Myocyte (in vitro differentiated cells): ENCODE measurements around the gene ACOXL. TPM values are rescaled to one million over a fixed set of nuclear protein-coding genes. Genes with fewer than 3 reads are reported as not detected.

Experiments
- DNase-seq: peaks from one replicate; pipeline ENCODE4 v3.0.0-alpha.2; 2012; ENCODE audit warnings: low read depth
- total RNA-seq: library from RNA; depleted of rRNA; stranded (reverse); fragments of >200 nt; gene quantifications from 2 replicates; pipeline ENCODE4 v1.2.3, GENCODE V29; 2014

The ACOXL gene
- total RNA-seq, 1 donor from 2014 or later, result not detected

DNA sequence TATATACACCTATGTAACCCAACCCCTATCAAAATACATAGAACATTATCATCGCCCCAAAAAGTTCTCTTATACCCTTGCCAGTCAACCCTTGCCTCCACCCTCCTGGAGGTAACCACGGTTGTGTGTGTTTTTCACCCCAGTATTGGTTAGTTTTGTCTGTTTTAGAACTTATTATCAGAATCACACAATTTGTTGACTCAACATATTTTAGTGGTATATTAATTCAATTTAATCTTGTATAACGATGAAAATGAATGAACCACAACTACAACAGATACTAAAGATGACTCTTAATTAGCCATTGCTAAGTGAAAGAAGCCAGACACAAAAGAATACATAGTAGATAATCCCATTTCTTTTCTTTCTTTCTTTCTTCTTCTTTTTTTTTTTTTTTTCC is 19.3 kb downstream of the ACOXL start:
- no peak for DNase-seq

- no peak for DNase-seq
These were observed 20.5 kb downstream of the ACOXL start for GRCh38 chr2:110752871-110753270.

DNA sequence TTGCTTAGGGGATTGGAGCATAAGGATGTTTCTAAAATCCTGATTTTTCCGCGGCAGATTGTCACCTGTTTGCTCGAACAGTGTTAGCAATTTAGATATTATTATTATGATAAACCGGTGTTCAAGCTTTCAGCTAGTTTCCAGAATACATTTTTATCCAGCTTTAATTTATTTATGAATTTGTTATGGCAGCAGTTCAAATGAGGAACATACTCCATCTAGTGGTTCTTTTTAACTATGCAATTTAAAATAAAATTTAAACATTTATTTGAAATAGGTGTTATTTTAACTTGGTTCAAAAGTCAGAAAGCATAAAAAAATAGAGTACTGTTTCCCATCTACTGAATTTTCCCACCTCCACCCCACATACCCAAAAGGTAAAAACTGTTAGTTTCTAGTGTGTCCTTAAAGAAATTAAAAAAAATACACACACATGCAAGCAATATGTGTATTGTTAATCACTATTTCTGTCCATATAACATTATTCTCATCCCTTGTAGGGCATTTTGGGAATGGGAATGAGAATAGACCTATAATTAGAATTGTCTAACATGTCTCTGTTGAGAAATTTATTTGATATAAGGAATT is 23.2 kb downstream of the ACOXL start:
- no peak for DNase-seq

GRCh38 chr2:110759411-110759810 is 27.0 kb downstream of the ACOXL start:
- DNase-seq, result no peak

DNA sequence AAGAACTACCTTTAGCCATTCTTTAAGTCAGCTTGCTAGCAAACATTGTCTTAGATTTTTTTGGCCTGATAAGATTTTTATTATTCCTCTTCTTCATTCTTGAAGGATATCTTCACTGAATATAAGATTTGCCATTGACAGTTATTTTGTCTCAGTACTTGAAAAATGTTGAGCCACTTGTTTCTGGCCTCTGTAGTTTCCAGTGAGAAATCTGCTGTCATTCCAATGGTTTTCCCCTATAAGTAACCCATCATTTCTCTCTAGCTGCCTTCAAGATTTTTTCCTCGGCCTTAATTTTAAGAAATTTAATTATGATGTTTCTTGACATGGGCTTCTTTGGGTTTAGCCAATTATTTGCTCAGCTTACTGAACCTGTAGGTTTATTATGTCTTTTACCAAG is 32.6 kb downstream of the ACOXL start:
- DNase-seq, result no peak

DNA sequence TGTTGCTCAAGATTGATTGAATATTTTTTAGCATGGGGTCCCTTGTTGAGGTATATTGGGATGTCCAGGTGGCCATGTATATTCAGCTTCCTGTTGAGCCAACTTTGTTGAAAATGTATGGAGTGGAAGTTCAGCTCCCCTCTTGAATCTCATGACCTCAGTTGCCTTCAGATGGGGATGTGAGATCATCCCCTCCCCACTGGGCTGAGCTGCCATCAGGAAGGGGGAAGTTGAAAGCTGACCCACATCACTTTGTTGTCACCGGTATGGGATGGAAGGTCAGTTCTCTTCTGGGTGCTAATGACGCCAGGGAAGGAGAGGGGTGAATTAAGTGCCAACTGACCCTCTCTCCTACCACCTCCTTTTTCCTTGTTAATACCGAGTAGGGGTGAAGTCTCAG is 33.9 kb downstream of the ACOXL start:
- no peak for DNase-seq

DNA sequence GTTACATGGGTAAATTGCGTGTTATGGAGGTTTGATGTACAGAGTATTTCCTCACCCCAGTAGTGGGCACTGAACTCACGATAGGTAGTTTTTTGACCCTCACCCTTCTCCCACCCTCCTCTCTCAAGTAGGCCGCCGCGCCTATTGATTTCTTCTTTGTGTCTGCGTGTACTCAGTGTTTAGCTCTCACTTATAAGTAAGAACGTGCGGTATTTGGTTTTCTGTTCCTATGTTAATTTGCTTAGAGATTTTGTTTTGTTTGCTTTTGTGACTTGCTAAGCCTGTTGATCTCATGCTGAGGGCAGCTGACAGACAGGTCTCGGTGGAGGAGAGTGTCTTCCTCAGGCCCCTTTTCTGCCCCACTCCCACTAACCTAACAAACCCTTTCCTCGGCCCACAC is 36.2 kb downstream of the ACOXL start:
- no peak for DNase-seq

GRCh38 chr2:110770404-110770958 is 38.1 kb downstream of the ACOXL start:
- DNase-seq, result no peak

- DNase-seq, result peak; percentile 84
These were observed 38.6 kb downstream of the ACOXL start for GRCh38 chr2:110770959-110771431.

- no peak for DNase-seq
These were observed 39.4 kb downstream of the ACOXL start for GRCh38 chr2:110771547-110772382.

DNA sequence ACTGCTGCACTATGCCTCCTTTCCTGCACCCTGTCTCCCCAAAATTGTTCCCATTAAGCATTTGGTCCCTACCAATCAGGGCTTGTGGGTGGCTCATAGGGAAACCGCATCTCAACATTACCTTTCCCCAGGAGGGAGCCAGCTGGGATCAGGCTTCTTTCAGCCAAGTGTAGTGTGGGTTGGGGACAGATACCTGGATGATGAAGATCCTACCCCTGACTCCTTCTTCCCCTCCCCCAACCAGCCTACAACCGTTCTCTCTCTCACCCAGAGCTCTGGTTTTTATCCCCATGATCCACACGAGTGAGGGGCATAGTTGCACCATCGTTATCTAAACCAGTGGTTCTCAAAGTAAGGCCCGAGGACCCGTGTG is 40.0 kb downstream of the ACOXL start:
- no peak for DNase-seq

DNA sequence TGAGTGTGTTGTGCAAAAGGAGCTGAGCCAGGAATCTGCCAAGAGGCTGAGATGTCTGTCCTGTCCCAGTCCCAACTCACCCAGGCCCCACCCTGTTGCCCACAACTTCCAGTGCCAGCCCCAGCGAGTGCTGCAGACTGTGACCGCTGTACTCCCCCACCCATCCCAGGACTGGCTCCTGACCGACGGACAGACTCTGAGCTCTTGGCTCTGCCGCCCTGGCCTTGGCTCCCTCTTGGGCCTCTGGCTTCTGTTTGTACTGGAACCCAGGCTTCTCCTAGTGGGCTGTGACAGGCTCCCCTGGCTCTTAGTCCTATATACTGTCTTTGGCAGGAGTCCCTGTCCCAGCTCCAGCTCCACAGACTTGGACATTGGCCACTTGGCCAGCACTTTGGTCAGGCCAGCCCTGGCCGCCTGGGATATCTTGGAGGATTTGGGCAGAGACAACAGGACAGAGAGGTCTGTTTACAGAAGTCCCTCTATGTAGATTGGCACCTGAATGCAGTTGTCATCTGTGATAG is 41.1 kb downstream of the ACOXL start:
- DNase-seq, result peak; percentile 53

DNA sequence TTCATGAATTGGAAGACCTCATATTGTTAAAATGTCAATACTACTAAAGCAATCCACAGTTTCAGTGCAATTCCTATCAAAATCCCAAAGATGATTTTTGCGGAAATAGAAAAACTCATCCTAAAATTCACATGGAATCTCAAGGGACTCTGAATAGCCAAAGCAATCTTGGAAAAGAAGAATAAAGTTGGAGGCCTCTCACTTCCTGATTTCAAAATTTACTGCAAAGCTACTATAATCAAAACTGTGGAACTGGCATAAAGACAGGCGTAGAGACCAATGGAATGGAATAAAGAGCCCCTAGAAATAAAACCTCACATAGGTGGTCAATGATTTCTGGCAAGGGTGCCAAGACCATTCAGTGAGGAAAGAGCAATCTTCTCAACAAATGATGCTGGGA is 42.3 kb downstream of the ACOXL start:
- no peak for DNase-seq

DNA sequence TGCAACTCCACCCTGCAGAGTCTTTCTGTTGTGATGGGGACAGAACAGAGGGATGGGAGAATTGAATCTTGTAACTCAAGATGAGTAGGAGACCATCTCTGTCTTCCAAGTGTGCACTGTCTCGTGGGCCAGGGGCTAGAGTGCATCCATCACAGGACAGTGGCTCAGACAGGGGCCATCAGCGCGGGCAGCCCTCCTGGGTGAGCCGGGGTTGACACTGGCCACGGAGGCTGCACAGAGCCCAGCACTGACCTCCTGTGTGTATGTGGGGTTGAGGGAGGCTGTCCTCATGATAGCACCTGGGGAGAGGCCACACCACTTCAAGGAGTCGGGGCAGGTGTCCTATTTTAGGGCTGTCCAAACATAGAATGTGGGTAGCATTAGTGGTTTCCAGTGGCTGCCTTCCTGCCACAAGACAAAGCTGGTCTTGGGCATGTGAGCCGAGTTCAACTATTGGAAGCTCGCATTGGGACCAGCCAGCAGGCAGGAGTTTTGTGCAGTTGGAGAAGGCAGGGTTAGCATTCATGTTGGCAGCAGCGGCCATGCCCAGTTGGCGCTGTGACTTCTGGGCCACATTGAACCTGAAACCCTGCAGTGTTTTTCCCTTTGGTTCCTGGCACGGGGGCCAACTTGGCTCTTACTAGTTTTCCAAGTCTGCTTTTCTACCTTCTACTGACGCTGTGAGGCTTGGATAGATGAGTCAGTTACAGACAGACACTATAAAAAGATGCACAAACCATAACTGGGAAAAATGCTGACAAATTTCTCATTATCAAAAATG is 45.3 kb downstream of the ACOXL start:
- peak; percentile 43 for DNase-seq

DNA sequence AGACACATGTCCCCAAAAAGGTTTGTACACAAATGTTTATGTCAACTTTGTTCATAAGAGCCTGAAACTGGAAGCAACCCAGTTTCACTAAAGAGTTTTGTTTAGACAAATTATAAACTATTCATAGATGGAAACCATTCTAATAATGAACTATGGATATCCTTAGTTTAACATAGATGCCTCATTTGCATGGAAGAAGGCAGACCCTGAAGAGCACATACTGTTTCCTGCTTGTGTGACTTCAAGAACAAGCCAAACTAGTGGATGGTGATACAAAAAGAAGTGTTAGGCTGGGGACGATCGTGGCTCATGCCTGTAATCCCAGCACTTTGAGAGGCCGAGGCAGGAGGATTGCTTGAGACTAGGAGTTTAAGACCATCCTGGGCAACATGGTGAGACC is 48.1 kb downstream of the ACOXL start:
- DNase-seq, result no peak

DNA sequence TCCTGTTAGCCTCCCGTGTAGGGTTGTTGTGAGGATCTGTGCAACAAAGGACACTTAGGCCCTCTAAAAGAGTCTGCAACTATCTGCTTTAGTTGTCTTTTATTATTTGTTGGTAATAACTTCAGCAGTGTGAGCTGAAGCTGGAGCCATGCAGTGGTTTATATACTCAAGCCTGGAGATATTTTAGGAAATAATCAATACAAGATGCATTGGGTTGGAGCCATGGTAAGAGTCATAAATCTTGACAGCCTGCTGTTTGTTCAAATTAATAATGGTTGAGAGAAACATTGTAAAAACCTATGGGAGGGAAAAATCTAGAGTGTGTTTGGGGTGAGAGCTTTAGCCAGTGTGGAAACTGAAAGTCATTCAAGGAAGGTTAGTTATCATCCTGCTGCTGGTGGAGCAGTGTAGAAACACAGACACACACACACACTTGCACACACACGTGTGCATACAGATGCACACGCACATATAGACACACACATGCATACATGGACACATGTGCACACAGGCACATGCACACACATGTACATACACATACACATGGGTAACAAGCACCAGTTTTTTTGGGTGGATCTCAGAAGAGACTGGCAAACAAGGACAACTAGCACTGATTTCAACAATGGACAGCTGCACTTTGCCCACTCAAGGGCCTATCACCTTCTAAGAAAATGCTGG is 51.0 kb downstream of the ACOXL start:
- DNase-seq, result no peak

- DNase-seq, result no peak
These were observed 51.8 kb downstream of the ACOXL start for GRCh38 chr2:110784047-110784631.

GRCh38 chr2:110785439-110785838 is 53.1 kb downstream of the ACOXL start:
- no peak for DNase-seq

DNA sequence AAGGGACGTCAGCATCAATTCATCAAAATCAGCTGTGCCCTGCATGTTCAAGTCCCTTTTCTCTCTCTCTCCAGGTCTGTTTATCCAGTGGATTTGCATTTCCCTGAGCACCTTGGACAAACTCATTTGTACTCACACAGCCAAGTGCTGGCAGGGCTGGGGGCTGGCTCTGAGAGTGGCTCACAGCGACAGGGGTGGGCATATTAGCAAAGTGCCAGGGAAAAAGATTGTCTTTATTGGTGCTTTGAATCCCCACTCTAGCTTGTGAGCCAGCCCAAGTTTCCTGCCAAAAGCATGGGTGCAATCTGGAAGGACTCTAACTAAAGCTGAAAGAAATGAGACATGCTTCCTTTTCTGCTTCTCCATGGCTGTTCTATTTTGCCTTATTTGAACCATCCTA is 56.6 kb downstream of the ACOXL start:
- DNase-seq, result no peak

- DNase-seq, result no peak
These were observed 57.3 kb downstream of the ACOXL start for GRCh38 chr2:110789706-110790105.

DNA sequence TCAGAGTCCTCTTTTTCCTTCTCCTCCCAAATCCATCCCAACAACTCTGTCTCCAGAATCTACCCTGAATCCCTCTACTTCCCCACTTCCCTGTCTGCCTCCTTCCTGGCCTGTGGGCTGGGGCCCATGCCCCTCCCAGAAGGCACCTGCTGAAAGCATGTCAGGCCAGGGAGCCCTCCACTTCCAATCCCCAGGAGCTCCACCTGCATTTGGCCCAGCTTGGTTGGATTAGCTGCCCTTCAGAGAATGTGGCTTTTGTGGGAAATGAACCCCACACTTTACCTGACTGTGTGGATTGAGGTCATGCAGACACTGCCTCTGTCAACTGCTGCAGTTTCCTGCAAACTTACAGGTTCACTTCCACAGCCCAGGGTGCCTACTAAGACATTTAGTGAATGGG is 58.5 kb downstream of the ACOXL start:
- no peak for DNase-seq
